Lower leg skin (tissue), 4 donors: ENCODE data around the gene DESI2. TPM values are rescaled to one million over a fixed set of nuclear protein-coding genes. Genes with fewer than 3 reads are reported as not detected.

Experiments used
- DNase-seq, 2 donors: peaks; one replicate each; pipeline ENCODE4 v3.0.0-alpha.2; 2019; ENCODE audit warnings: low spot score in 2 of 2
- H3K4me3 ChIP-seq: fragments of 200-600 bp; sonication (generic); 2 replicates; pipeline ENCODE4 v1.5.1; 2017; ENCODE audit warnings: mild to moderate bottlenecking, low read depth; ENCODE audit not compliant: poor library complexity, severe bottlenecking
- CTCF ChIP-seq, 3 donors: fragments of 450-650 bp; IDR thresholded peaks; one replicate each; pipeline ENCODE4 v1.5.1; 2016; ENCODE audit warnings: antibody characterized with exemption in 3 of 3, mild to moderate bottlenecking in 3 of 3, moderate library complexity in 2 of 3
- POLR2A ChIP-seq, 2 donors: fragments of 450-650 bp; IDR thresholded peaks; one replicate each; pipeline ENCODE4 v1.6.1; 2016 to 2017; ENCODE audit warnings: antibody characterized with exemption in 2 of 2, mild to moderate bottlenecking in 1 of 2, moderate library complexity in 1 of 2
- WGBS, 2 donors: methylation state at CpG; one replicate each; pipeline ENCODE4 v1.1.5; 2018; 5-methylcytosine and 5-hydroxymethylcytosine counted together
- intact Hi-C: fragments of 100-400 bp; cut with DNase I; formaldehyde crosslinking; loops from one replicate; pipeline ENCODE4 v1.15.0; 2023; ENCODE audit warnings: low total_unique reads
- total RNA-seq, 4 donors: library from RNA; depleted of rRNA; stranded (reverse); fragments of >200 nt; gene quantifications; one replicate each; pipeline ENCODE4 v1.1.0, GENCODE V29; 2016

The DESI2 gene
- total RNA-seq, 4 donors from 2014 or later, result 25.2 to 30.2 (median 29.9) TPM

GRCh38 chr1:244639561-244639960 lies 13.4 kb upstream of the DESI2 start:
- no peak overlapping the region for H3K4me3 ChIP-seq
- DNase-seq, result no peak
- no peak for TF ChIP-seq POLR2A (IDR thresholded peaks at IDR 0.05)
- no peak for TF ChIP-seq CTCF (IDR thresholded peaks at IDR 0.05)
- intact Hi-C loops, result no loop called here

- no peak for DNase-seq
- 88 to 90% methylated on average over 6 of the region's 6 CpGs for WGBS, 2 donors
- intact Hi-C loops, result no loop called here
- H3K4me3 ChIP-seq, result no peak overlapping the region
- TF ChIP-seq POLR2A (IDR thresholded peaks at IDR 0.05) (no peak), CTCF (IDR thresholded peaks at IDR 0.05) (no peak)
Observed at GRCh38 chr1:244640917-244641316, 12.0 kb upstream of the DESI2 start.

GRCh38 chr1:244642526-244642925 lies 10.4 kb upstream of the DESI2 start:
- 79 to 82% methylated on average over 16 of the region's 16 CpGs for WGBS, 2 donors
- H3K4me3 ChIP-seq, result no peak overlapping the region
- no peak for DNase-seq
- intact Hi-C loops, result no loop called here
- TF ChIP-seq POLR2A (IDR thresholded peaks at IDR 0.05), result no peak

- TF ChIP-seq POLR2A (IDR thresholded peaks at IDR 0.05) (no peak), CTCF (IDR thresholded peaks at IDR 0.05) (no peak)
- 93 to 94% methylated on average over 14 of the region's 14 CpGs for WGBS, 2 donors
- intact Hi-C loops, result no loop called here
- DNase-seq, result no peak
- no peak overlapping the region for H3K4me3 ChIP-seq
Observed at GRCh38 chr1:244642988-244643387, 9.9 kb upstream of the DESI2 start.

GRCh38 chr1:244645414-244645813 lies 7.5 kb upstream of the DESI2 start:
- TF ChIP-seq CTCF (IDR thresholded peaks at IDR 0.05), result no peak
- TF ChIP-seq POLR2A (IDR thresholded peaks at IDR 0.05), result no peak
- 75 to 77% methylated on average over 6 of the region's 6 CpGs for WGBS, 2 donors
- no peak overlapping the region for H3K4me3 ChIP-seq
- DNase-seq, result no peak
- intact Hi-C loops, result no loop called here

- no peak overlapping the region for H3K4me3 ChIP-seq
- DNase-seq, result no peak
- 72 to 79% methylated on average over 6 of the region's 6 CpGs for WGBS, 2 donors
- intact Hi-C loops, result no loop called here
- TF ChIP-seq POLR2A (IDR thresholded peaks at IDR 0.05) (no peak), CTCF (IDR thresholded peaks at IDR 0.05) (no peak)
Observed at GRCh38 chr1:244645890-244646289, 7.0 kb upstream of the DESI2 start.
